GM21786 (cell line): ENCODE data around the gene ABHD17B.
"Not testable (repeated sequence)": the region's sequence is repeated elsewhere in the genome, so short reads cannot be mapped to it uniquely, and the experiment has no call there.

Experiments used
- ATAC-seq: cut with Tn5 transposase; IDR thresholded peaks from one replicate; pipeline ENCODE4 v1.9.1; 2021; ENCODE audit not compliant: unreplicated experiment

The ABHD17B gene

GRCh38 chr9:71911061-71911907, at the start of gene ABHD17B, which contains the start of gene C9orf85:
TSS of gene ABHD17B (minus strand) at chr9:71911193. CDS start at chr9:71875080, 36,113 bp downstream.
TSS of gene C9orf85 (plus strand) at chr9:71911639. CDS start at chr9:71911735, 96 bp downstream.
- ATAC-seq = peak; percentile 91

GRCh38 chr9:71955300-71955915, 44.4 kb upstream of the ABHD17B start:
- no peak for ATAC-seq

- ATAC-seq = not testable (repeated sequence)
Measured at GRCh38 chr9:71954652-71955051, 43.7 kb upstream of the ABHD17B start.

GRCh38 chr9:71944754-71945375, 33.9 kb upstream of the ABHD17B start:
- no peak for ATAC-seq

GRCh38 chr9:71941998-71942567, 31.1 kb upstream of the ABHD17B start:
- no peak for ATAC-seq

- ATAC-seq = no peak
Measured at GRCh38 chr9:71941060-71941568, 30.1 kb upstream of the ABHD17B start.

GRCh38 chr9:71937898-71938297, 26.9 kb upstream of the ABHD17B start:
- ATAC-seq = no peak

- ATAC-seq = no peak
Measured at GRCh38 chr9:71937070-71937625, 26.2 kb upstream of the ABHD17B start.

- ATAC-seq = no peak
Measured at GRCh38 chr9:71936066-71936465, 25.1 kb upstream of the ABHD17B start.

- no peak for ATAC-seq
Measured at GRCh38 chr9:71931166-71931565, 20.2 kb upstream of the ABHD17B start.

- no peak for ATAC-seq
Measured at GRCh38 chr9:71929791-71930440, 18.9 kb upstream of the ABHD17B start.

GRCh38 chr9:71929223-71929622, 18.2 kb upstream of the ABHD17B start:
- ATAC-seq = no peak

- no peak for ATAC-seq
Measured at GRCh38 chr9:71928806-71929205, 17.8 kb upstream of the ABHD17B start.

GRCh38 chr9:71928376-71928775, 17.4 kb upstream of the ABHD17B start:
- ATAC-seq = no peak

GRCh38 chr9:71925834-71926233, 14.8 kb upstream of the ABHD17B start:
- ATAC-seq = no peak

- ATAC-seq = no peak
Measured at GRCh38 chr9:71924576-71924975, 13.6 kb upstream of the ABHD17B start.

- no peak for ATAC-seq
Measured at GRCh38 chr9:71921190-71921814, 10.3 kb upstream of the ABHD17B start.

GRCh38 chr9:71920456-71921189, 9.6 kb upstream of the ABHD17B start:
- no peak for ATAC-seq

GRCh38 chr9:71918419-71918818, 7.4 kb upstream of the ABHD17B start:
- no peak for ATAC-seq
